Liver (tissue), 9 donors: ENCODE results near the gene KIRREL3. TPM values are rescaled to one million over a fixed set of nuclear protein-coding genes. Genes with fewer than 3 reads are reported as not detected.

ENCODE experiments used
- DNase-seq: peaks from one replicate; pipeline ENCODE4 v3.0.0-alpha.2; 2017; ENCODE audit warnings: low spot score
- H3K27ac ChIP-seq, 2 donors: one replicate each; pipeline ENCODE4 v1.7.0; 2013; ENCODE audit warnings: inconsistent platforms in 2 of 2, low read length in 2 of 2, control low read depth in 1 of 2, low read depth in 1 of 2, mild to moderate bottlenecking in 1 of 2
- H3K27me3 ChIP-seq, 4 donors: one replicate each; pipeline versions ENCODE4 v1.6.1 to v1.7.0; 2013; ENCODE audit warnings: low read length in 3 of 4, inconsistent platforms in 1 of 4, mild to moderate bottlenecking in 1 of 4, moderate library complexity in 1 of 4; ENCODE audit not compliant: control insufficient read depth in 4 of 4, insufficient read depth in 4 of 4
- H3K36me3 ChIP-seq, 4 donors: one replicate each; pipeline versions ENCODE4 v1.6.1 to v1.7.0; 2013; ENCODE audit warnings: low read length in 3 of 4, mild to moderate bottlenecking in 3 of 4, low read depth in 1 of 4, moderate library complexity in 1 of 4; ENCODE audit not compliant: control insufficient read depth in 4 of 4, insufficient read depth in 3 of 4
- H3K4me1 ChIP-seq, 4 donors: one replicate each; pipeline versions ENCODE4 v1.6.1 to v1.7.0; 2013; ENCODE audit warnings: low read length in 3 of 4, mild to moderate bottlenecking in 3 of 4, moderate library complexity in 1 of 4; ENCODE audit not compliant: control insufficient read depth in 4 of 4, insufficient read depth in 4 of 4
- H3K4me3 ChIP-seq, 3 donors: one replicate each; pipeline versions ENCODE4 v1.6.1 to v1.7.0; 2013; ENCODE audit warnings: low read length in 3 of 3, control low read depth in 1 of 3, low read depth in 1 of 3, mild to moderate bottlenecking in 1 of 3
- H3K9ac ChIP-seq, 2 donors: one replicate each; pipeline ENCODE4 v1.7.0; 2013; ENCODE audit warnings: low read length in 2 of 2, mild to moderate bottlenecking in 2 of 2, moderate library complexity in 2 of 2, control low read depth in 1 of 2, low read depth in 1 of 2
- H3K9me3 ChIP-seq, 4 donors: one replicate each; pipeline versions ENCODE4 v1.6.1 to v1.7.0; 2013; ENCODE audit warnings: low read length in 3 of 4; ENCODE audit not compliant: control insufficient read depth in 4 of 4
- ATF3 ChIP-seq: IDR thresholded peaks from 2 replicates; pipeline ENCODE4 v1.6.1; 2016; ENCODE audit warnings: antibody characterized with exemption
- EGR1 ChIP-seq, 2 donors: IDR thresholded peaks; 2 replicates each; pipeline ENCODE4 v1.6.1; 2016 to 2018; ENCODE audit warnings: antibody characterized with exemption in 2 of 2, low read depth in 2 of 2
- FOXA1 ChIP-seq: IDR thresholded peaks from 2 replicates; pipeline ENCODE4 v1.6.1; 2016; ENCODE audit warnings: antibody characterized with exemption
- FOXA2 ChIP-seq: IDR thresholded peaks from 2 replicates; pipeline ENCODE4 v1.6.1; 2016; ENCODE audit warnings: antibody characterized with exemption
- GABPA ChIP-seq, 2 donors: IDR thresholded peaks in 1 of 2; conservative IDR thresholded peaks in 1 of 2; 2 replicates each; pipeline ENCODE4 v1.6.1; 2016; ENCODE audit warnings: antibody characterized with exemption in 2 of 2, mild to moderate bottlenecking in 1 of 2, moderate library complexity in 1 of 2
- HNF4A ChIP-seq, 2 donors: conservative IDR thresholded peaks; 2 replicates each; pipeline ENCODE4 v1.6.1; 2016; ENCODE audit warnings: antibody characterized with exemption in 2 of 2, mild to moderate bottlenecking in 2 of 2
- HNF4G ChIP-seq: IDR thresholded peaks from 2 replicates; pipeline ENCODE4 v1.6.1; 2016; ENCODE audit warnings: antibody characterized with exemption
- JUND ChIP-seq, 2 donors: IDR thresholded peaks; 2 replicates each; pipeline ENCODE4 v1.6.1; 2016; ENCODE audit warnings: antibody characterized with exemption in 2 of 2
- NR2F2 ChIP-seq: IDR thresholded peaks from 2 replicates; pipeline ENCODE4 v1.6.1; 2016; ENCODE audit warnings: antibody characterized with exemption
- RAD21 ChIP-seq, 2 donors: IDR thresholded peaks; 2 replicates each; pipeline ENCODE4 v1.6.1; 2016; ENCODE audit warnings: antibody characterized with exemption in 2 of 2, mild to moderate bottlenecking in 2 of 2
- RXRA ChIP-seq, 2 donors: IDR thresholded peaks; 2 replicates each; pipeline ENCODE4 v1.6.1; 2017 to 2018; ENCODE audit warnings: antibody characterized with exemption in 2 of 2, mild to moderate bottlenecking in 1 of 2
- SP1 ChIP-seq: IDR thresholded peaks from 2 replicates; pipeline ENCODE4 v1.6.1; 2018; ENCODE audit warnings: antibody characterized with exemption, mild to moderate bottlenecking
- TAF1 ChIP-seq: conservative IDR thresholded peaks from 2 replicates; pipeline ENCODE4 v1.6.1; 2016; ENCODE audit warnings: antibody characterized with exemption, mild to moderate bottlenecking
- YY1 ChIP-seq: IDR thresholded peaks from 2 replicates; pipeline ENCODE4 v1.6.1; 2016; ENCODE audit warnings: antibody characterized with exemption, mild to moderate bottlenecking
- WGBS: extraction: QIAGEN DNeasy Blood & Tissue Kit; methylation state at CpG from one replicate; pipeline ENCODE4 v1.1.7; 2013; 5-methylcytosine and 5-hydroxymethylcytosine counted together
- polyA plus RNA-seq, 2 donors: library from polyadenylated mRNA; stranded (reverse) in 1 of 2; unstranded in 1 of 2; fragments of 200-250 nt in 1 of 2; fragments of >200 nt in 1 of 2; fragmentation: Nextera tagmentation in 1 of 2; extraction: Ambion mirVana in 1 of 2; gene quantifications; one replicate each; pipeline versions ENCODE4 v1.2.1 to v1.2.3, GENCODE V29; 2013 to 2015
- total RNA-seq, 2 donors: library from RNA; depleted of rRNA; stranded (reverse); fragments of >200 nt; gene quantifications; one replicate each; pipeline ENCODE4 v1.2.3, GENCODE V29; 2014
- TF ChIP-seq, protein P1 (sequence below): IDR thresholded peaks from 2 replicates; pipeline ENCODE4 v1.6.1; 2016; ENCODE audit warnings: antibody characterized with exemption, mild to moderate bottlenecking
- TF ChIP-seq, protein P2 (sequence below): IDR thresholded peaks from 2 replicates; pipeline ENCODE4 v1.6.1; 2016; ENCODE audit warnings: antibody characterized with exemption
- donor health status: healthy.
- donor health status: healthy.
- donor health status: healthy.
- donor health status: healthy.
- donor health status: healthy.

The KIRREL3 gene
- total and polyA plus RNA-seq, 4 donors: 0.03 to 0.29 (median 0.08) TPM; not detected in 1

GRCh38 chr11:126545057-126545555, 455.5 kb downstream of the KIRREL3 start:
- TF ChIP-seq EGR1 (IDR thresholded peaks at IDR 0.05; ENCODE audit: low read depth in 2 of 2) (no peak), RXRA (IDR thresholded peaks at IDR 0.05) (no peak), SP1 (no peak), RAD21 (IDR thresholded peaks at IDR 0.05) (no peak), TAF1 (no peak), NR2F2 (no peak), FOXA2 (no peak), HNF4G (no peak), ATF3 (no peak), JUND (IDR thresholded peaks at IDR 0.05) (no peak), HNF4A (conservative IDR thresholded peaks at IDR 0.05) (no peak), GABPA (IDR thresholded peaks at IDR 0.05 in 1 of 2, conservative IDR thresholded peaks at IDR 0.05 in 1 of 2) (no peak), FOXA1 (no peak), YY1 (no peak)
- TF ChIP-seq, protein P1, sequence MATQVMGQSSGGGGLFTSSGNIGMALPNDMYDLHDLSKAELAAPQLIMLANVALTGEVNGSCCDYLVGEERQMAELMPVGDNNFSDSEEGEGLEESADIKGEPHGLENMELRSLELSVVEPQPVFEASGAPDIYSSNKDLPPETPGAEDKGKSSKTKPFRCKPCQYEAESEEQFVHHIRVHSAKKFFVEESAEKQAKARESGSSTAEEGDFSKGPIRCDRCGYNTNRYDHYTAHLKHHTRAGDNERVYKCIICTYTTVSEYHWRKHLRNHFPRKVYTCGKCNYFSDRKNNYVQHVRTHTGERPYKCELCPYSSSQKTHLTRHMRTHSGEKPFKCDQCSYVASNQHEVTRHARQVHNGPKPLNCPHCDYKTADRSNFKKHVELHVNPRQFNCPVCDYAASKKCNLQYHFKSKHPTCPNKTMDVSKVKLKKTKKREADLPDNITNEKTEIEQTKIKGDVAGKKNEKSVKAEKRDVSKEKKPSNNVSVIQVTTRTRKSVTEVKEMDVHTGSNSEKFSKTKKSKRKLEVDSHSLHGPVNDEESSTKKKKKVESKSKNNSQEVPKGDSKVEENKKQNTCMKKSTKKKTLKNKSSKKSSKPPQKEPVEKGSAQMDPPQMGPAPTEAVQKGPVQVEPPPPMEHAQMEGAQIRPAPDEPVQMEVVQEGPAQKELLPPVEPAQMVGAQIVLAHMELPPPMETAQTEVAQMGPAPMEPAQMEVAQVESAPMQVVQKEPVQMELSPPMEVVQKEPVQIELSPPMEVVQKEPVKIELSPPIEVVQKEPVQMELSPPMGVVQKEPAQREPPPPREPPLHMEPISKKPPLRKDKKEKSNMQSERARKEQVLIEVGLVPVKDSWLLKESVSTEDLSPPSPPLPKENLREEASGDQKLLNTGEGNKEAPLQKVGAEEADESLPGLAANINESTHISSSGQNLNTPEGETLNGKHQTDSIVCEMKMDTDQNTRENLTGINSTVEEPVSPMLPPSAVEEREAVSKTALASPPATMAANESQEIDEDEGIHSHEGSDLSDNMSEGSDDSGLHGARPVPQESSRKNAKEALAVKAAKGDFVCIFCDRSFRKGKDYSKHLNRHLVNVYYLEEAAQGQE: no peak
- TF ChIP-seq, protein P2, sequence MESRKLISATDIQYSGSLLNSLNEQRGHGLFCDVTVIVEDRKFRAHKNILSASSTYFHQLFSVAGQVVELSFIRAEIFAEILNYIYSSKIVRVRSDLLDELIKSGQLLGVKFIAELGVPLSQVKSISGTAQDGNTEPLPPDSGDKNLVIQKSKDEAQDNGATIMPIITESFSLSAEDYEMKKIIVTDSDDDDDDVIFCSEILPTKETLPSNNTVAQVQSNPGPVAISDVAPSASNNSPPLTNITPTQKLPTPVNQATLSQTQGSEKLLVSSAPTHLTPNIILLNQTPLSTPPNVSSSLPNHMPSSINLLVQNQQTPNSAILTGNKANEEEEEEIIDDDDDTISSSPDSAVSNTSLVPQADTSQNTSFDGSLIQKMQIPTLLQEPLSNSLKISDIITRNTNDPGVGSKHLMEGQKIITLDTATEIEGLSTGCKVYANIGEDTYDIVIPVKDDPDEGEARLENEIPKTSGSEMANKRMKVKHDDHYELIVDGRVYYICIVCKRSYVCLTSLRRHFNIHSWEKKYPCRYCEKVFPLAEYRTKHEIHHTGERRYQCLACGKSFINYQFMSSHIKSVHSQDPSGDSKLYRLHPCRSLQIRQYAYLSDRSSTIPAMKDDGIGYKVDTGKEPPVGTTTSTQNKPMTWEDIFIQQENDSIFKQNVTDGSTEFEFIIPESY: no peak
- H3K4me3 ChIP-seq: no peak overlapping the region
- DNase-seq: no peak
- no peak overlapping the region for H3K9ac ChIP-seq
- H3K36me3 ChIP-seq: no peaks in the 10 kb centered on the region
- H3K27me3 ChIP-seq: peaks cover 0 to 7% (median 0%) of the 10 kb centered on the region in 4 donors
- H3K27ac ChIP-seq: no peak overlapping the region
- no peaks in the 10 kb centered on the region for H3K9me3 ChIP-seq
- 51% methylated on average over 8 of the region's 8 CpGs for WGBS
- peaks cover 0 to 2% (median under 1%) of the 10 kb centered on the region in 4 donors for H3K4me1 ChIP-seq

DNA sequence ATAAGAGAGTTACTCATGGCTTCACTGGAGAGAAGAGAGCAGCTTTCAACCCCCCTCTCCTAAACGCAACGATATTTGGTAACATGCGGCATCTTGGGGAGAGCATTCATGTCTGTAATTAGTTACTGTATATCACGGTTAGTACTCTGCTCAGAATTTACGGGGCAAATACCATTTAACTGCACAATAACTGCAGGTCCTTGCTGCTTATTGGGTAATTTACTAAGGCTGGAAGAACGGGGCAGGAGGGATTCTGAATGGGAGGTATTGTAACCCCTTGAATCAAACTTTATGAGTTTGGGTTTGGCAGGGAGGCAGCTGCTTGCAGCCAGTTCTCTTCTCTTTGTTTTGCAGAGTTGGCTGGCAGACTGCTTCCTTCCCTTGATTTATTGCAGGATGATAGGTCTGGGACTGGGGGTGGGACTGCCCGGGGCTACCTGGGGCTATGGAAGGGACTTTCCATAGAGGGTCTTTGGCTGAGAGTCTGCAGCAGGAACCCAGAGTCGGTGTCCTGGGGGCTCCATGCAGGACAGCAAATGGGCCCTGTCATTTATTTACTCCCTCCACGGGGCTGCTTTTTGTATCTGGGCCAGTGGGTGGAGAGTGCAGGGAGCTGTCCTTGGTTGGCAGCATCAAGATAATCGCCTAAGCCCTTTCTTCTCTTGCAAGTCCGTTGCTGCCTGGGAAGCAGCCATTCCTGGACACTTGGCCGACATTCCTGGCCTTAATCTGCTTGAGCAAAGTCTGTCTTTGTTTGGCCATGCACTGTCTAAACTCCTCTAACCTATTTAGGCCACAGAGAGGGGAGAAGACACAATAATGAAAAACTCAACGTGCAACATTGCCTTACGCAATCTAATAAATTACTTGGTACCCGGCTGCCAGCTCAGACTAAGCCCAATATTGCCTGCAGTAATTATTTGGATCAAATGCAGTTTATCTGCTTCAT, 456.2 kb downstream of the KIRREL3 start:
- H3K4me1 ChIP-seq: peaks cover 0 to 2% (median under 1%) of the 10 kb centered on the region in 4 donors
- 35% methylated on average over 15 of the region's 15 CpGs for WGBS
- no peak overlapping the region for H3K27ac ChIP-seq
- H3K4me3 ChIP-seq: no peak overlapping the region
- no peaks in the 10 kb centered on the region for H3K9me3 ChIP-seq
- TF ChIP-seq EGR1 (IDR thresholded peaks at IDR 0.05; ENCODE audit: low read depth in 2 of 2) (no peak), RAD21 (IDR thresholded peaks at IDR 0.05) (no peak)
- TF ChIP-seq, protein P1: peak; percentile 24
- DNase-seq: no peak
- H3K36me3 ChIP-seq: no peaks in the 10 kb centered on the region
- H3K27me3 ChIP-seq: peaks cover 0 to 7% (median 0%) of the 10 kb centered on the region in 4 donors
- H3K9ac ChIP-seq: no peak overlapping the region
